Measurements from ENCODE around the gene ROBO1. TPM values are rescaled to one million over a fixed set of nuclear protein-coding genes. Genes with fewer than 3 reads are reported as not detected.

Gene ROBO1
- total and polyA plus RNA-seq, 4 donors = 1.0 to 30.3 (median 3.9) TPM

GRCh38 chr3:78621061-78621716 is 1146.6 kb downstream of the ROBO1 start:
- Histone ChIP-seq H3K9me3 (ENCODE audit: control insufficient read depth in 4 of 4, low read length in 3 of 4) (no peaks in the 10 kb centered on the region), H3K27me3 (ENCODE audit: control insufficient read depth in 4 of 4, insufficient read depth in 4 of 4, low read length in 3 of 4) (no peaks in the 10 kb centered on the region), H3K36me3 (ENCODE audit: control insufficient read depth in 4 of 4, insufficient read depth in 3 of 4, low read depth in 1 of 4, low read length in 3 of 4) (no peaks in the 10 kb centered on the region), H3K4me3 (ENCODE audit: low read depth in 1 of 3, low read length in 3 of 3) (no peak overlapping the region), H3K9ac (ENCODE audit: low read depth in 1 of 2, low read length in 2 of 2) (no peak overlapping the region), H3K27ac (ENCODE audit: low read depth in 1 of 2, low read length in 2 of 2) (no peak overlapping the region), H3K4me1 (ENCODE audit: control insufficient read depth in 4 of 4, insufficient read depth in 4 of 4, low read length in 3 of 4) (no peaks in the 10 kb centered on the region)
- TF ChIP-seq, protein P1, sequence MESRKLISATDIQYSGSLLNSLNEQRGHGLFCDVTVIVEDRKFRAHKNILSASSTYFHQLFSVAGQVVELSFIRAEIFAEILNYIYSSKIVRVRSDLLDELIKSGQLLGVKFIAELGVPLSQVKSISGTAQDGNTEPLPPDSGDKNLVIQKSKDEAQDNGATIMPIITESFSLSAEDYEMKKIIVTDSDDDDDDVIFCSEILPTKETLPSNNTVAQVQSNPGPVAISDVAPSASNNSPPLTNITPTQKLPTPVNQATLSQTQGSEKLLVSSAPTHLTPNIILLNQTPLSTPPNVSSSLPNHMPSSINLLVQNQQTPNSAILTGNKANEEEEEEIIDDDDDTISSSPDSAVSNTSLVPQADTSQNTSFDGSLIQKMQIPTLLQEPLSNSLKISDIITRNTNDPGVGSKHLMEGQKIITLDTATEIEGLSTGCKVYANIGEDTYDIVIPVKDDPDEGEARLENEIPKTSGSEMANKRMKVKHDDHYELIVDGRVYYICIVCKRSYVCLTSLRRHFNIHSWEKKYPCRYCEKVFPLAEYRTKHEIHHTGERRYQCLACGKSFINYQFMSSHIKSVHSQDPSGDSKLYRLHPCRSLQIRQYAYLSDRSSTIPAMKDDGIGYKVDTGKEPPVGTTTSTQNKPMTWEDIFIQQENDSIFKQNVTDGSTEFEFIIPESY (IDR thresholded peaks at IDR 0.05) = no peak
- no peak for TF ChIP-seq TAF1 (conservative IDR thresholded peaks at IDR 0.05)
- no peak for TF ChIP-seq FOXA2 (IDR thresholded peaks at IDR 0.05)
- no peak for TF ChIP-seq CTCF (IDR thresholded peaks at IDR 0.05; ENCODE audit: low read depth, low read length, missing input control)
- no peak for TF ChIP-seq HNF4A (conservative IDR thresholded peaks at IDR 0.05)
- TF ChIP-seq HNF4G (IDR thresholded peaks at IDR 0.05) = no peak
- TF ChIP-seq REST (IDR thresholded peaks at IDR 0.05) = no peak
- no peak for TF ChIP-seq GABPA (IDR thresholded peaks at IDR 0.05 in 1 of 2, conservative IDR thresholded peaks at IDR 0.05 in 1 of 2)
- TF ChIP-seq RXRA (IDR thresholded peaks at IDR 0.05) = no peak
- WGBS = 89% methylated on average over 3 of the region's 3 CpGs
- no peak for DNase-seq (ENCODE audit: low spot score)

DNA sequence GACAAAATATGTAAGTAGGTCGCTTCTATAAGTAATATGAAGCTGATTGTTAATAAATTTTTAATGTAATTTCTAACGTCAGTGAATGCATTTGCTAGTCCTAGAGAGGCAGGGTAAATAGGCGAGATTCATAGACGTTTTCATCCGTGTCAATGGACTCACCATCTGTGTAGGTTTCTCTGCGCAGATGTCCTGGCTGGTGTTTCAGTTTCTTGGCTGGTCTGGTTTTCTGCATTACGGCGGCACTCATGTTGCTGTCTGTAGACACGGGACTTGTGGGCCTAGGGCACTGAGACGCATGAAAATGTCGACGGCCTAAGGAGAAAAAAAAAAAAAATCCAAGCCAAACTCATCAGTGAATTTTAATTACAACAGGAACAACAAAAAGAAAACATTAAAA is 1153.3 kb downstream of the ROBO1 start:
- 92% methylated on average over 12 of the region's 12 CpGs for WGBS
- no peaks in the 10 kb centered on the region for H3K9me3 ChIP-seq (ENCODE audit: control insufficient read depth in 4 of 4, low read length in 3 of 4)
- H3K4me3 ChIP-seq (ENCODE audit: low read depth in 1 of 3, low read length in 3 of 3) = no peak overlapping the region
- no peaks in the 10 kb centered on the region for H3K27me3 ChIP-seq (ENCODE audit: control insufficient read depth in 4 of 4, insufficient read depth in 4 of 4, low read length in 3 of 4)
- H3K9ac ChIP-seq (ENCODE audit: low read depth in 1 of 2, low read length in 2 of 2) = no peak overlapping the region
- H3K36me3 ChIP-seq (ENCODE audit: control insufficient read depth in 4 of 4, insufficient read depth in 3 of 4, low read depth in 1 of 4, low read length in 3 of 4) = no peaks in the 10 kb centered on the region
- no peak for DNase-seq (ENCODE audit: low spot score)
- no peak overlapping the region for H3K27ac ChIP-seq (ENCODE audit: low read depth in 1 of 2, low read length in 2 of 2)
- no peaks in the 10 kb centered on the region for H3K4me1 ChIP-seq (ENCODE audit: control insufficient read depth in 4 of 4, insufficient read depth in 4 of 4, low read length in 3 of 4)
- no peak for TF ChIP-seq JUND (IDR thresholded peaks at IDR 0.05)
- no peak for TF ChIP-seq FOXA2 (IDR thresholded peaks at IDR 0.05)
- no peak for TF ChIP-seq REST (IDR thresholded peaks at IDR 0.05)
- TF ChIP-seq RAD21 (IDR thresholded peaks at IDR 0.05) = no peak
- no peak for TF ChIP-seq EGR1 (IDR thresholded peaks at IDR 0.05; ENCODE audit: low read depth in 2 of 2)
- TF ChIP-seq CTCF (IDR thresholded peaks at IDR 0.05; ENCODE audit: low read depth, low read length, missing input control) = no peak
- no peak for TF ChIP-seq SP1 (IDR thresholded peaks at IDR 0.05)
- TF ChIP-seq TAF1 (conservative IDR thresholded peaks at IDR 0.05) = no peak
- no peak for TF ChIP-seq FOXA1 (IDR thresholded peaks at IDR 0.05)
- TF ChIP-seq GABPA (IDR thresholded peaks at IDR 0.05 in 1 of 2, conservative IDR thresholded peaks at IDR 0.05 in 1 of 2) = no peak
- TF ChIP-seq HNF4G (IDR thresholded peaks at IDR 0.05) = no peak
- TF ChIP-seq RXRA (IDR thresholded peaks at IDR 0.05) = no peak
- TF ChIP-seq, protein P1 (IDR thresholded peaks at IDR 0.05) = no peak
- TF ChIP-seq NR2F2 (IDR thresholded peaks at IDR 0.05) = no peak
